B cell (primary cell): ENCODE measurements around the gene LRRC58. TPM values are rescaled to one million over a fixed set of nuclear protein-coding genes. Genes with fewer than 3 reads are reported as not detected.

Experiments used
- ATAC-seq: fragments of 200-7000 bp; cut with Tn5 transposase; one replicate; pipeline ENCODE4 v1.10.0; 2021; ENCODE audit warnings: low read depth, mild to moderate bottlenecking, moderate number of reproducible peaks, moderate library complexity
- CTCF ChIA-PET: fragments of 350-600 bp; sonication (Branson Sonifier 250); formaldehyde crosslinking; loops from one replicate; lab custom pipeline; 2021; ENCODE audit warnings: antibody characterized with exemption, inconsistent platforms; lab: Charles Lee
- POLR2A ChIA-PET: fragments of 350-600 bp; sonication (Branson Sonifier 250); formaldehyde crosslinking; loops from one replicate; lab custom pipeline; 2021; ENCODE audit warnings: antibody characterized with exemption; lab: Charles Lee
- DNase-seq: peaks from one replicate; pipeline ENCODE4 v3.0.0; 2013
- H2AFZ ChIP-seq: 2 replicates; pipeline ENCODE4 v1.6.1; 2012; ENCODE audit warnings: mild to moderate bottlenecking, low read depth, low read length; ENCODE audit not compliant: insufficient read depth, poor library complexity, severe bottlenecking
- H3K27ac ChIP-seq, 2 donors: 1 replicate in 1 of 2; 2 replicates in 1 of 2; pipeline ENCODE4 v1.5.1; 2012 to 2013; ENCODE audit warnings: low read length in 2 of 2, mild to moderate bottlenecking in 2 of 2, moderate library complexity in 1 of 2
- H3K27me3 ChIP-seq, 4 experiments: fragments of 200-600 bp in 1 of 4; sonication (generic) in 1 of 4; replicated peaks in 1 of 4; 1 replicate in 2 of 4; 2 replicates in 2 of 4; pipeline versions ENCODE4 v1.6.1 to v1.7.0; 2013 to 2016; ENCODE audit warnings: low read length in 3 of 4, mild to moderate bottlenecking in 2 of 4, mixed read lengths in 1 of 4, moderate library complexity in 1 of 4; ENCODE audit not compliant: insufficient read depth in 4 of 4, control insufficient read depth in 3 of 4; ENCODE audit errors: control extremely low read depth in 1 of 4
- H3K36me3 ChIP-seq, 2 experiments: replicated peaks in 1 of 2; 1 replicate in 1 of 2; 2 replicates in 1 of 2; pipeline versions ENCODE4 v1.6.1 to v1.7.1; 2013; ENCODE audit warnings: low read length in 1 of 2; ENCODE audit not compliant: insufficient read depth in 2 of 2, control insufficient read depth in 1 of 2; ENCODE audit errors: control extremely low read depth in 1 of 2, extremely low read depth in 1 of 2
- H3K4me1 ChIP-seq, 2 donors: fragments of 200-600 bp in 1 of 2; sonication (generic) in 1 of 2; 1 replicate in 1 of 2; 2 replicates in 1 of 2; pipeline versions ENCODE4 v1.5.1 to v1.6.1; 2013 to 2017; ENCODE audit warnings: low read length in 2 of 2; ENCODE audit not compliant: control insufficient read depth in 2 of 2, insufficient read depth in 2 of 2
- H3K4me2 ChIP-seq: replicated peaks from 2 replicates; pipeline ENCODE3; 2012; ENCODE audit warnings: mild to moderate bottlenecking, low read depth, low read length; ENCODE audit not compliant: poor library complexity, severe bottlenecking
- H3K4me3 ChIP-seq, 5 experiments: fragments of 200-600 bp in 1 of 5; sonication (generic) in 1 of 5; 1 replicate in 3 of 5; 2 replicates in 2 of 5; pipeline versions ENCODE4 v1.5.1 to v1.7.0; 2011 to 2016; ENCODE audit warnings: low read length in 4 of 5, mild to moderate bottlenecking in 4 of 5, low read depth in 2 of 5, control low read depth in 1 of 5, moderate library complexity in 1 of 5; ENCODE audit not compliant: insufficient read depth in 1 of 5; ENCODE audit errors: control extremely low read depth in 1 of 5, extremely low read depth in 1 of 5
- H3K79me2 ChIP-seq: fragments of 200-600 bp; sonication (generic); one replicate; pipeline ENCODE4 v1.6.0; 2016; ENCODE audit warnings: low read length; ENCODE audit not compliant: control insufficient read depth, insufficient read depth
- H3K9ac ChIP-seq: fragments of 200-600 bp; sonication (generic); 2 replicates; pipeline ENCODE4 v1.6.1; 2017; ENCODE audit warnings: mild to moderate bottlenecking, low read length, moderate library complexity
- H3K9me3 ChIP-seq, 3 donors: one replicate each; pipeline versions ENCODE4 v1.6.1 to v1.7.1; 2013; ENCODE audit warnings: low read length in 2 of 3; ENCODE audit not compliant: control insufficient read depth in 2 of 3, insufficient read depth in 1 of 3; ENCODE audit errors: control extremely low read depth in 1 of 3
- H4K20me1 ChIP-seq: 2 replicates; pipeline ENCODE4 v1.6.0; 2012; ENCODE audit warnings: mild to moderate bottlenecking, low read length; ENCODE audit not compliant: insufficient read depth, control insufficient read depth, poor library complexity, severe bottlenecking
- H3K27ac Mint-ChIP-seq: one replicate; pipeline ENCODE4 v1.8.0; 2021; ENCODE audit warnings: mixed read lengths
- H3K27me3 Mint-ChIP-seq: one replicate; pipeline ENCODE4 v1.8.0; 2021; ENCODE audit warnings: mixed read lengths
- H3K4me1 Mint-ChIP-seq: one replicate; pipeline ENCODE4 v1.8.0; 2021; ENCODE audit warnings: mixed read lengths
- H3K4me3 Mint-ChIP-seq: one replicate; pipeline ENCODE4 v1.8.0; 2021; ENCODE audit warnings: mixed read lengths
- H3K9me3 Mint-ChIP-seq: one replicate; pipeline ENCODE4 v1.8.0; 2022; ENCODE audit warnings: mixed read lengths; ENCODE audit not compliant: insufficient read depth
- EZH2 ChIP-seq: IDR thresholded peaks from 2 replicates; pipeline ENCODE4 v1.6.1; 2012; ENCODE audit warnings: borderline replicate concordance, low read depth, mild to moderate bottlenecking, moderate library complexity, low read length; ENCODE audit not compliant: insufficient read depth, poor library complexity, severe bottlenecking
- WGBS: methylation state at CpG from one replicate; pipeline ENCODE4 v1.1.5; 2013; ENCODE audit warnings: missing lambda C conversion rate; ENCODE audit not compliant: insufficient coverage; 5-methylcytosine and 5-hydroxymethylcytosine counted together
- intact Hi-C: fragments of 100-400 bp; cut with micrococcal nuclease; formaldehyde crosslinking; loops from one replicate; pipeline ENCODE4 v1.10.0; 2022
- polyA plus RNA-seq: library from polyadenylated mRNA; depleted of rRNA; stranded (reverse); fragments of >200 nt; gene quantifications from 2 replicates; pipeline ENCODE4 v1.2.3, GENCODE V29; 2012
- total RNA-seq, 2 donors: library from RNA; stranded (reverse); fragments of 120-200 nt in 1 of 2; gene quantifications; 1 replicate in 1 of 2; 2 replicates in 1 of 2; pipeline versions ENCODE4 v1.2.3 to v1.2.4, GENCODE V29; 2013 to 2022
- TF ChIP-seq, protein P1 (sequence below): fragments of 200-600 bp; IDR thresholded peaks from one replicate; pipeline ENCODE4 v1.8.0; 2022; ENCODE audit warnings: antibody characterized with exemption, mild to moderate bottlenecking

The LRRC58 gene
- total and polyA plus RNA-seq, 2 donors (not counting 1 experiment from before 2014, with no cell fraction given): 5.0 to 16.7 TPM

GRCh38 chr3:120348065-120348990 is 826 bp downstream of the LRRC58 start:
- peaks cover 0 to 2% (median 0%) of the 10 kb centered on the region in 4 experiments for H3K27me3 ChIP-seq
- peak; percentile 47 for DNase-seq
- peak overlapping the region; percentile 61 to 99 (median 88) for H3K4me3 ChIP-seq
- H3K4me1 Mint-ChIP-seq: peaks cover 46% of the 10 kb centered on the region
- peaks cover 14 to 17% of the 10 kb centered on the region in 2 donors for H3K4me1 ChIP-seq
- ChIA-PET CTCF (interaction anchor here (1.2 to 3.3 kb wide), 3 partner anchors 13 to 456 kb away, joined by 3 to 23 read pairs (median 9); no protein-coding TSS in a partner anchor), POLR2A (interaction anchor here (2.4 to 3.2 kb wide), 2 partner anchors 248 to 254 kb away, joined by 9 to 18 read pairs; partner anchors contain the start of genes GSK3B and NDUFB4)
- peak overlapping the region; percentile 91 for H2AFZ ChIP-seq
- intact Hi-C loops: loop anchor here (2.0 to 10.0 kb wide), 4 partner anchors 210 to 674 kb away; partner anchors contain the start of genes CFAP91, COX17, GTF2E1 and RABL3
- H3K9ac ChIP-seq: peak overlapping the region; percentile 88
- no peaks in the 10 kb centered on the region for H3K9me3 ChIP-seq
- H3K27me3 Mint-ChIP-seq: no peaks in the 10 kb centered on the region
- H3K4me2 ChIP-seq: peak overlapping the region; percentile 87
- under 1% methylated on average over 38 of the region's 41 CpGs for WGBS
- TF ChIP-seq, protein P1, sequence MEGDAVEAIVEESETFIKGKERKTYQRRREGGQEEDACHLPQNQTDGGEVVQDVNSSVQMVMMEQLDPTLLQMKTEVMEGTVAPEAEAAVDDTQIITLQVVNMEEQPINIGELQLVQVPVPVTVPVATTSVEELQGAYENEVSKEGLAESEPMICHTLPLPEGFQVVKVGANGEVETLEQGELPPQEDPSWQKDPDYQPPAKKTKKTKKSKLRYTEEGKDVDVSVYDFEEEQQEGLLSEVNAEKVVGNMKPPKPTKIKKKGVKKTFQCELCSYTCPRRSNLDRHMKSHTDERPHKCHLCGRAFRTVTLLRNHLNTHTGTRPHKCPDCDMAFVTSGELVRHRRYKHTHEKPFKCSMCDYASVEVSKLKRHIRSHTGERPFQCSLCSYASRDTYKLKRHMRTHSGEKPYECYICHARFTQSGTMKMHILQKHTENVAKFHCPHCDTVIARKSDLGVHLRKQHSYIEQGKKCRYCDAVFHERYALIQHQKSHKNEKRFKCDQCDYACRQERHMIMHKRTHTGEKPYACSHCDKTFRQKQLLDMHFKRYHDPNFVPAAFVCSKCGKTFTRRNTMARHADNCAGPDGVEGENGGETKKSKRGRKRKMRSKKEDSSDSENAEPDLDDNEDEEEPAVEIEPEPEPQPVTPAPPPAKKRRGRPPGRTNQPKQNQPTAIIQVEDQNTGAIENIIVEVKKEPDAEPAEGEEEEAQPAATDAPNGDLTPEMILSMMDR: no peak
- TF ChIP-seq EZH2: no peak
- peaks cover 42% of the 10 kb centered on the region for H4K20me1 ChIP-seq
- H3K4me3 Mint-ChIP-seq: peak overlapping the region; percentile 95
- peak overlapping the region; percentile 94 for H3K27ac Mint-ChIP-seq
- ATAC-seq: peak; percentile 48
- no peaks in the 10 kb centered on the region for H3K9me3 Mint-ChIP-seq
- peaks cover 68% of the 10 kb centered on the region for H3K79me2 ChIP-seq
- H3K36me3 ChIP-seq: peaks cover 2 to 7% of the 10 kb centered on the region in 2 experiments
- H3K27ac ChIP-seq: peak overlapping the region; percentile 49 to 85
